B cell (primary cell): ENCODE results near the gene GGTA1.

Experiments
- EZH2 ChIP-seq: IDR thresholded peaks from 2 replicates; pipeline ENCODE4 v1.6.1; 2012; ENCODE audit warnings: borderline replicate concordance, low read depth, mild to moderate bottlenecking, moderate library complexity, low read length; ENCODE audit not compliant: insufficient read depth, poor library complexity, severe bottlenecking
- TF ChIP-seq, protein P1 (sequence below): fragments of 200-600 bp; IDR thresholded peaks from one replicate; pipeline ENCODE4 v1.8.0; 2022; ENCODE audit warnings: antibody characterized with exemption, mild to moderate bottlenecking

DNA sequence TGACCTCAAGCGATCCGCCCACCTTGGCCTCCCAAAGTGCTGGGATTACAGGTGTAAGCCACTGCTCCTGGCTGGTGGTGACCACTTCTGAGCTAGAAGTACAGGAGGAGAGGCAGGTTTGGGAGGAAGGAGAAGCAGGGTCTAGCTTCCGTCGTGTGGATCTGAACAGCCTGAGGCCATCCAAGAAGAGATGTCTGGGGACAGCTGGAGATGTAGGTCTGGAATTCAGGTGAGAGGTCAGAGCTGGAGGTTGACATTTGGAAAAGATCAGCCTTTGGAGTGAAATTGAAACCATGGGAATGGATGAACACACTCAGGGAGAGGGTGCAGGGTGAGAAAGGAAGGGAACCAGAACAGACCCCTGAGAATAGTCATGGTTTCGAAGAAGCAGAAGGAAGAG lies 33.2 kb upstream of the GGTA1 start:
- TF ChIP-seq EZH2: no peak
- TF ChIP-seq, protein P1, sequence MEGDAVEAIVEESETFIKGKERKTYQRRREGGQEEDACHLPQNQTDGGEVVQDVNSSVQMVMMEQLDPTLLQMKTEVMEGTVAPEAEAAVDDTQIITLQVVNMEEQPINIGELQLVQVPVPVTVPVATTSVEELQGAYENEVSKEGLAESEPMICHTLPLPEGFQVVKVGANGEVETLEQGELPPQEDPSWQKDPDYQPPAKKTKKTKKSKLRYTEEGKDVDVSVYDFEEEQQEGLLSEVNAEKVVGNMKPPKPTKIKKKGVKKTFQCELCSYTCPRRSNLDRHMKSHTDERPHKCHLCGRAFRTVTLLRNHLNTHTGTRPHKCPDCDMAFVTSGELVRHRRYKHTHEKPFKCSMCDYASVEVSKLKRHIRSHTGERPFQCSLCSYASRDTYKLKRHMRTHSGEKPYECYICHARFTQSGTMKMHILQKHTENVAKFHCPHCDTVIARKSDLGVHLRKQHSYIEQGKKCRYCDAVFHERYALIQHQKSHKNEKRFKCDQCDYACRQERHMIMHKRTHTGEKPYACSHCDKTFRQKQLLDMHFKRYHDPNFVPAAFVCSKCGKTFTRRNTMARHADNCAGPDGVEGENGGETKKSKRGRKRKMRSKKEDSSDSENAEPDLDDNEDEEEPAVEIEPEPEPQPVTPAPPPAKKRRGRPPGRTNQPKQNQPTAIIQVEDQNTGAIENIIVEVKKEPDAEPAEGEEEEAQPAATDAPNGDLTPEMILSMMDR: no peak
